Measurements from ENCODE around the gene TTC28. TPM values are rescaled to one million over a fixed set of nuclear protein-coding genes. Genes with fewer than 3 reads are reported as not detected.

The TTC28 gene
- total and polyA plus RNA-seq, 4 donors: 3.1 to 74.9 (median 26.1) TPM

GRCh38 chr22:28125799-28126198 is 553.8 kb downstream of the TTC28 start:
- WGBS, 2 donors: 92 to 94% methylated on average over 2 of the region's 2 CpGs
- no peak overlapping the region for H3K4me3 ChIP-seq (ENCODE audit: low read length in 2 of 2)
- no peaks in the 10 kb centered on the region for H3K36me3 ChIP-seq (ENCODE audit: control insufficient read depth in 1 of 2, insufficient read depth in 2 of 2, low read length in 1 of 2)
- intact Hi-C loops (cut with DNase I): no loop called here
- H3K9me3 ChIP-seq (ENCODE audit: control insufficient read depth, low read length): no peaks in the 10 kb centered on the region
- H3K27ac ChIP-seq (ENCODE audit: low read depth in 1 of 2, low read length in 2 of 2): no peak overlapping the region
- H3K27me3 ChIP-seq (ENCODE audit: control insufficient read depth in 1 of 2, insufficient read depth in 2 of 2, low read length in 1 of 2): no peaks in the 10 kb centered on the region
- DNase-seq: no peak
- H3K4me1 ChIP-seq (ENCODE audit: control insufficient read depth in 1 of 2, insufficient read depth in 2 of 2, low read length in 2 of 2): no peaks in the 10 kb centered on the region
- ATAC-seq (ENCODE audit: low FRiP score): no peak

- H3K27me3 ChIP-seq (ENCODE audit: control insufficient read depth in 1 of 2, insufficient read depth in 2 of 2, low read length in 1 of 2): no peaks in the 10 kb centered on the region
- ATAC-seq (ENCODE audit: low FRiP score): no peak
- WGBS, 2 donors: 89% methylated on average over 1 of the region's 1 CpG
- no peak for DNase-seq
- intact Hi-C loops (cut with DNase I): no loop called here
- no peak overlapping the region for H3K27ac ChIP-seq (ENCODE audit: low read depth in 1 of 2, low read length in 2 of 2)
- no peaks in the 10 kb centered on the region for H3K9me3 ChIP-seq (ENCODE audit: control insufficient read depth, low read length)
- H3K4me1 ChIP-seq (ENCODE audit: control insufficient read depth in 1 of 2, insufficient read depth in 2 of 2, low read length in 2 of 2): no peaks in the 10 kb centered on the region
- no peak overlapping the region for H3K4me3 ChIP-seq (ENCODE audit: low read length in 2 of 2)
- no peaks in the 10 kb centered on the region for H3K36me3 ChIP-seq (ENCODE audit: control insufficient read depth in 1 of 2, insufficient read depth in 2 of 2, low read length in 1 of 2)
Observed at GRCh38 chr22:28123989-28124766, 555.5 kb downstream of the TTC28 start.

- H3K4me3 ChIP-seq (ENCODE audit: low read length in 2 of 2): no peak overlapping the region
- peaks cover 2 to 3% of the 10 kb centered on the region in 2 donors for H3K4me1 ChIP-seq (ENCODE audit: control insufficient read depth in 1 of 2, insufficient read depth in 2 of 2, low read length in 2 of 2)
- DNase-seq: no peak
- no peaks in the 10 kb centered on the region for H3K36me3 ChIP-seq (ENCODE audit: control insufficient read depth in 1 of 2, insufficient read depth in 2 of 2, low read length in 1 of 2)
- 44 to 49% methylated on average over 3 of the region's 3 CpGs for WGBS, 2 donors
- no peaks in the 10 kb centered on the region for H3K27me3 ChIP-seq (ENCODE audit: control insufficient read depth in 1 of 2, insufficient read depth in 2 of 2, low read length in 1 of 2)
- no peaks in the 10 kb centered on the region for H3K9me3 ChIP-seq (ENCODE audit: control insufficient read depth, low read length)
- intact Hi-C loops (cut with DNase I): no loop called here
- no peak overlapping the region for H3K27ac ChIP-seq (ENCODE audit: low read depth in 1 of 2, low read length in 2 of 2)
- ATAC-seq (ENCODE audit: low FRiP score): no peak
Observed at GRCh38 chr22:28120691-28121592, 558.7 kb downstream of the TTC28 start.

- ATAC-seq (ENCODE audit: low FRiP score) (no peak), DNase-seq (no peak)
- 65 to 68% methylated on average over 2 of the region's 2 CpGs for WGBS, 2 donors
- no peak overlapping the region for H3K27ac ChIP-seq (ENCODE audit: low read depth in 1 of 2, low read length in 2 of 2)
- peaks cover 2 to 3% of the 10 kb centered on the region in 2 donors for H3K4me1 ChIP-seq (ENCODE audit: control insufficient read depth in 1 of 2, insufficient read depth in 2 of 2, low read length in 2 of 2)
- intact Hi-C loops (cut with DNase I): loop anchor here in 1 of 2 donors (10.0 kb wide), 1 partner anchor 326 kb away; no protein-coding TSS in a partner anchor
- no peaks in the 10 kb centered on the region for H3K27me3 ChIP-seq (ENCODE audit: control insufficient read depth in 1 of 2, insufficient read depth in 2 of 2, low read length in 1 of 2)
- H3K36me3 ChIP-seq (ENCODE audit: control insufficient read depth in 1 of 2, insufficient read depth in 2 of 2, low read length in 1 of 2): no peaks in the 10 kb centered on the region
- H3K9me3 ChIP-seq (ENCODE audit: control insufficient read depth, low read length): no peaks in the 10 kb centered on the region
- no peak overlapping the region for H3K4me3 ChIP-seq (ENCODE audit: low read length in 2 of 2)
Observed at GRCh38 chr22:28118957-28119631, 560.5 kb downstream of the TTC28 start.

GRCh38 chr22:28116219-28116673 is 563.4 kb downstream of the TTC28 start:
- intact Hi-C loops (cut with DNase I): loop anchor here in 1 of 2 donors (10.0 kb wide), 1 partner anchor 329 kb away; no protein-coding TSS in a partner anchor
- ATAC-seq (ENCODE audit: low FRiP score) (peak; percentile 87), DNase-seq (peak; percentile 80 to 86)
- H3K27me3 ChIP-seq (ENCODE audit: control insufficient read depth in 1 of 2, insufficient read depth in 2 of 2, low read length in 1 of 2): no peaks in the 10 kb centered on the region
- no peaks in the 10 kb centered on the region for H3K9me3 ChIP-seq (ENCODE audit: control insufficient read depth, low read length)
- 0 to 4% methylated on average over 2 of the region's 2 CpGs for WGBS, 2 donors
- H3K4me3 ChIP-seq (ENCODE audit: low read length in 2 of 2): no peak overlapping the region
- H3K27ac ChIP-seq (ENCODE audit: low read depth in 1 of 2, low read length in 2 of 2): peak overlapping the region; percentile 88 to 97
- H3K36me3 ChIP-seq (ENCODE audit: control insufficient read depth in 1 of 2, insufficient read depth in 2 of 2, low read length in 1 of 2): no peaks in the 10 kb centered on the region
- H3K4me1 ChIP-seq (ENCODE audit: control insufficient read depth in 1 of 2, insufficient read depth in 2 of 2, low read length in 2 of 2): peaks cover 2 to 3% of the 10 kb centered on the region in 2 donors

GRCh38 chr22:28115426-28115825 is 564.2 kb downstream of the TTC28 start:
- no peak for ATAC-seq (ENCODE audit: low FRiP score)
- H3K9me3 ChIP-seq (ENCODE audit: control insufficient read depth, low read length): no peaks in the 10 kb centered on the region
- H3K4me1 ChIP-seq (ENCODE audit: control insufficient read depth in 1 of 2, insufficient read depth in 2 of 2, low read length in 2 of 2): peaks cover 2 to 3% of the 10 kb centered on the region in 2 donors
- 95 to 96% methylated on average over 4 of the region's 4 CpGs for WGBS, 2 donors
- H3K27me3 ChIP-seq (ENCODE audit: control insufficient read depth in 1 of 2, insufficient read depth in 2 of 2, low read length in 1 of 2): no peaks in the 10 kb centered on the region
- H3K27ac ChIP-seq (ENCODE audit: low read depth in 1 of 2, low read length in 2 of 2): peak overlapping the region in 1 of 2 donors; percentile 88
- no peak for DNase-seq
- no peak overlapping the region for H3K4me3 ChIP-seq (ENCODE audit: low read length in 2 of 2)
- intact Hi-C loops (cut with DNase I): loop anchor here in 1 of 2 donors (10.0 kb wide), 1 partner anchor 329 kb away; no protein-coding TSS in a partner anchor
- H3K36me3 ChIP-seq (ENCODE audit: control insufficient read depth in 1 of 2, insufficient read depth in 2 of 2, low read length in 1 of 2): no peaks in the 10 kb centered on the region

GRCh38 chr22:28112548-28113043 is 567.0 kb downstream of the TTC28 start:
- H3K27me3 ChIP-seq (ENCODE audit: control insufficient read depth in 1 of 2, insufficient read depth in 2 of 2, low read length in 1 of 2): no peaks in the 10 kb centered on the region
- intact Hi-C loops (cut with DNase I): loop anchor here in 1 of 2 donors (10.0 kb wide), 1 partner anchor 332 kb away; no protein-coding TSS in a partner anchor
- DNase-seq (no peak), ATAC-seq (ENCODE audit: low FRiP score) (no peak)
- peaks cover 0 to 3% of the 10 kb centered on the region in 2 donors for H3K4me1 ChIP-seq (ENCODE audit: control insufficient read depth in 1 of 2, insufficient read depth in 2 of 2, low read length in 2 of 2)
- 32% methylated on average over 9 of the region's 9 CpGs for WGBS, 2 donors
- H3K9me3 ChIP-seq (ENCODE audit: control insufficient read depth, low read length): no peaks in the 10 kb centered on the region
- H3K36me3 ChIP-seq (ENCODE audit: control insufficient read depth in 1 of 2, insufficient read depth in 2 of 2, low read length in 1 of 2): peaks cover 0 to 2% of the 10 kb centered on the region in 2 donors
- H3K27ac ChIP-seq (ENCODE audit: low read depth in 1 of 2, low read length in 2 of 2): peak overlapping the region in 1 of 2 donors; percentile 38
- H3K4me3 ChIP-seq (ENCODE audit: low read length in 2 of 2): no peak overlapping the region

- WGBS, 2 donors: 22 to 25% methylated on average over 2 of the region's 2 CpGs
- DNase-seq (no peak), ATAC-seq (ENCODE audit: low FRiP score) (no peak)
- Histone ChIP-seq H3K27ac (ENCODE audit: low read depth in 1 of 2, low read length in 2 of 2) (no peak overlapping the region), H3K9me3 (ENCODE audit: control insufficient read depth, low read length) (no peaks in the 10 kb centered on the region), H3K4me1 (ENCODE audit: control insufficient read depth in 1 of 2, insufficient read depth in 2 of 2, low read length in 2 of 2) (peaks cover 0 to 3% of the 10 kb centered on the region in 2 donors), H3K27me3 (ENCODE audit: control insufficient read depth in 1 of 2, insufficient read depth in 2 of 2, low read length in 1 of 2) (no peaks in the 10 kb centered on the region), H3K4me3 (ENCODE audit: low read length in 2 of 2) (no peak overlapping the region), H3K36me3 (ENCODE audit: control insufficient read depth in 1 of 2, insufficient read depth in 2 of 2, low read length in 1 of 2) (peaks cover 0 to 2% of the 10 kb centered on the region in 2 donors)
- intact Hi-C loops (cut with DNase I): loop anchor here in 1 of 2 donors (10.0 kb wide), 1 partner anchor 333 kb away; no protein-coding TSS in a partner anchor
Observed at GRCh38 chr22:28112190-28112544, 567.5 kb downstream of the TTC28 start.
